K562 (cell line): ENCODE results near the gene ZNF407. TPM values are rescaled to one million over a fixed set of nuclear protein-coding genes. Genes with fewer than 3 reads are reported as not detected.

Source experiments
- ATAC-seq: fragments of 200-7000 bp; cut with Tn5 transposase; 3 replicates; pipeline ENCODE4 v1.9.1; 2020; ENCODE audit warnings: moderate library complexity
- BruUV-seq: library from RNA; stranded (reverse); fragments of 400-500 nt; replicated peaks from 2 replicates; lab custom pipeline; 2021; lab: Mats Ljungman, UMichigan
- CTCF ChIA-PET: fragments of 300-600 bp; formaldehyde crosslinking; extraction: SDS; loops from one replicate; lab custom pipeline; 2021; ENCODE audit warnings: low intra/inter-chr PET ratio; lab: Yijun Ruan, JAX
- POLR2A ChIA-PET: fragments of 300-600, 350-650 bp; sonication (Branson Sonifier 250); formaldehyde crosslinking; extraction: SDS; loops from one replicate; lab custom pipeline; 2021; ENCODE audit warnings: antibody characterized with exemption, inconsistent platforms; lab: Yijun Ruan, JAX
- DNase-seq, 4 experiments: peaks; one replicate each; pipeline versions ENCODE4 v3.0.0 to v3.0.0-alpha.2; 2011 to 2018; ENCODE audit warnings: low spot score in 3 of 4, mixed read lengths in 3 of 4; ENCODE audit errors: extremely low read depth in 1 of 4
- FAIRE-seq: peaks from 2 replicates; lab custom pipeline; 2011; peaks lifted over from hg19 to GRCh38; lab: Jason Lieb, UNC
- H2AFZ ChIP-seq: 2 replicates; pipeline ENCODE4 v1.6.0; 2011; ENCODE audit warnings: low read depth, low read length, control low read depth, inconsistent platforms
- H3K27ac ChIP-seq: fragments of 200-600 bp; 3 replicates; pipeline ENCODE4 v1.8.0; 2011; ENCODE audit warnings: low read depth, mild to moderate bottlenecking, control low read depth, inconsistent platforms, low read length, moderate library complexity, mixed read lengths; ENCODE audit errors: extremely low read depth
- H3K27me3 ChIP-seq, 2 experiments: fragments of 300-600 bp in 1 of 2; 2 replicates in 1 of 2; 3 replicates in 1 of 2; pipeline versions ENCODE4 v1.6.0 to v1.8.0; 2011; ENCODE audit warnings: inconsistent platforms in 2 of 2, low read length in 2 of 2, mild to moderate bottlenecking in 1 of 2, mixed read lengths in 1 of 2, moderate library complexity in 1 of 2; ENCODE audit not compliant: control insufficient read depth in 2 of 2, insufficient read depth in 2 of 2
- H3K36me3 ChIP-seq: fragments of 300-600 bp; 3 replicates; pipeline ENCODE4 v1.8.0; 2011; ENCODE audit warnings: mild to moderate bottlenecking, low read length, inconsistent platforms; ENCODE audit not compliant: control insufficient read depth, insufficient read depth
- H3K4me1 ChIP-seq, 2 experiments: fragments of 200-600 bp in 1 of 2; replicated peaks in 1 of 2; 2 replicates in 1 of 2; 3 replicates in 1 of 2; pipeline versions ENCODE4 v1.5.1 to v1.8.0; 2011; ENCODE audit warnings: inconsistent platforms in 2 of 2, low read length in 2 of 2, mild to moderate bottlenecking in 1 of 2, mixed read lengths in 1 of 2, moderate library complexity in 1 of 2; ENCODE audit not compliant: control insufficient read depth in 2 of 2, insufficient read depth in 2 of 2
- H3K4me2 ChIP-seq: 2 replicates; pipeline ENCODE4 v1.6.1; 2011; ENCODE audit warnings: low read length, control low read depth, inconsistent platforms, mixed read lengths; ENCODE audit not compliant: insufficient read depth
- H3K4me3 ChIP-seq: fragments of 200-600 bp; sonication (generic), shearing (Covaris generic); 2 replicates; pipeline ENCODE4 v1.5.1; 2016; ENCODE audit warnings: control low read depth, inconsistent platforms
- H3K79me2 ChIP-seq: fragments of 200-600 bp; 3 replicates; pipeline ENCODE4 v1.8.0; 2011; ENCODE audit warnings: low read length, inconsistent platforms; ENCODE audit not compliant: control insufficient read depth, insufficient read depth
- H3K9ac ChIP-seq, 2 experiments: 2 replicates each; pipeline versions ENCODE4 v1.6.0 to v1.6.1; 2011; ENCODE audit warnings: low read depth in 2 of 2, low read length in 2 of 2, control low read depth in 1 of 2, inconsistent platforms in 1 of 2, mild to moderate bottlenecking in 1 of 2, mixed read lengths in 1 of 2; ENCODE audit not compliant: insufficient read depth in 1 of 2
- H3K9me1 ChIP-seq: one replicate; pipeline ENCODE4 v1.6.0; 2011; ENCODE audit warnings: inconsistent platforms, mild to moderate bottlenecking, low read length, moderate library complexity; ENCODE audit not compliant: control insufficient read depth, insufficient read depth
- H3K9me3 ChIP-seq: replicated peaks from 2 replicates; pipeline ENCODE4 v1.5.1; 2011; ENCODE audit warnings: low read depth, low read length, inconsistent platforms; ENCODE audit not compliant: control insufficient read depth, insufficient read depth
- H4K20me1 ChIP-seq: replicated peaks from 2 replicates; pipeline ENCODE4 v1.6.1; 2011; ENCODE audit warnings: low read length, inconsistent platforms, mixed read lengths; ENCODE audit not compliant: control insufficient read depth, insufficient read depth
- ARID1B ChIP-seq: fragments of 450-650 bp; IDR thresholded peaks from 2 replicates; pipeline ENCODE4 v1.6.1; 2016; ENCODE audit warnings: antibody characterized with exemption, mild to moderate bottlenecking, inconsistent platforms
- CEBPG ChIP-seq, 3 experiments: fragments of 200-800 bp in 1 of 3; sonication (Bioruptor generic) in 1 of 3; sonication (generic) in 1 of 3; formaldehyde crosslinking in 1 of 3; IDR thresholded peaks in 2 of 3; conservative IDR thresholded peaks in 1 of 3; 2 replicates each; pipeline versions ENCODE4 v1.6.1 to v1.8.0; 2016 to 2022; ENCODE audit warnings: missing compliant biosample characterization in 2 of 3, missing genetic modification characterization in 2 of 3, mild to moderate bottlenecking in 1 of 3, missing genetic modification reagents in 1 of 3
- EWSR1 ChIP-seq: fragments of 450-650 bp; IDR thresholded peaks from 2 replicates; pipeline ENCODE4 v1.6.1; 2018; ENCODE audit warnings: borderline replicate concordance, mild to moderate bottlenecking, low read depth, moderate library complexity; ENCODE audit not compliant: partially characterized antibody
- LARP7 ChIP-seq: fragments of 450-650 bp; IDR thresholded peaks from 2 replicates; pipeline ENCODE4 v1.6.1; 2016
- NELFE ChIP-seq: IDR thresholded peaks from 2 replicates; pipeline ENCODE4 v1.6.1; 2011; ENCODE audit warnings: mild to moderate bottlenecking; ENCODE audit not compliant: insufficient read depth, insufficient read length
- POLR2G ChIP-seq: fragments of 200-400 bp; formaldehyde crosslinking; IDR thresholded peaks from 2 replicates; pipeline ENCODE4 v1.6.1; 2017; ENCODE audit warnings: low read depth, mild to moderate bottlenecking, antibody characterized with exemption, low read length, moderate library complexity
- SMAD2 ChIP-seq: fragments of 150-350 bp; IDR thresholded peaks from 2 replicates; pipeline ENCODE4 v1.6.1; 2014; ENCODE audit warnings: low read depth, mild to moderate bottlenecking, low read length
- WGBS: fragments of 100-300 bp; shearing (Covaris generic); methylation state at CpG from one replicate; pipeline ENCODE4 v1.1.6; 2016; ENCODE audit warnings: low coverage, mixed read lengths; ENCODE audit not compliant: insufficient coverage; ENCODE audit errors: missing lambda C conversion rate; 5-methylcytosine and 5-hydroxymethylcytosine counted together
- in situ Hi-C: fragments of 300-500 bp; cut with MboI; formaldehyde crosslinking; loops from 4 replicates; pipeline ENCODE4 v1.15.0; 2018; ENCODE audit warnings: inconsistent platforms, mixed read lengths
- intact Hi-C: fragments of 100-400 bp; cut with micrococcal nuclease; formaldehyde crosslinking; loops from 2 replicates; pipeline ENCODE4 v1.14.2; 2022
- polyA plus RNA-seq, 8 experiments: library from polyadenylated mRNA; depleted of rRNA in 4 of 8; stranded (reverse) in 5 of 8; unstranded in 3 of 8; fragments of >200 nt; fragmentation: Nextera tagmentation in 2 of 8; fragmentation: Illumina TruSeq in 1 of 8; extraction: Ambion mirVana in 2 of 8; extraction: Trizol in 1 of 8; gene quantifications; 2 replicates each; pipeline versions ENCODE4 v1.2.1 to v1.2.3, GENCODE V29; 2011 to 2014; ENCODE audit warnings: inconsistent platforms in 1 of 8, missing spikeins in 1 of 8
- total RNA-seq, 7 experiments: library from RNA; depleted of rRNA in 6 of 7; stranded (reverse); fragments of >200 nt in 6 of 7; fragmentation: Illumina TruSeq in 2 of 7; extraction: Trizol in 2 of 7; gene quantifications; 2 replicates each; pipeline versions ENCODE4 v1.2.1 to v1.2.3, GENCODE V29; 2011 to 2021; ENCODE audit warnings: low replicate concordance in 1 of 7
- TF ChIP-seq, protein P1 (sequence below): fragments of 450-650 bp; IDR thresholded peaks from 2 replicates; pipeline ENCODE4 v1.6.1; 2014; ENCODE audit warnings: low read depth, mild to moderate bottlenecking, moderate library complexity, borderline replicate concordance
- TF ChIP-seq, protein P2 (sequence below): sonication (generic); formaldehyde crosslinking; IDR thresholded peaks from 2 replicates; pipeline ENCODE4 v1.8.0; 2022; ENCODE audit warnings: missing genetic modification reagents, mild to moderate bottlenecking, borderline replicate concordance
- TF ChIP-seq, protein P3 (sequence below): sonication (generic); formaldehyde crosslinking; IDR thresholded peaks from 2 replicates; pipeline ENCODE4 v1.8.1; 2022; ENCODE audit warnings: missing genetic modification reagents

The ZNF407 gene
- total and polyA plus RNA-seq, 9 of the 15 experiments (the other 6 are each of a cell fraction or from before 2014, with no cell fraction given): 0.21 to 5.4 (median 2.3) TPM

DNA sequence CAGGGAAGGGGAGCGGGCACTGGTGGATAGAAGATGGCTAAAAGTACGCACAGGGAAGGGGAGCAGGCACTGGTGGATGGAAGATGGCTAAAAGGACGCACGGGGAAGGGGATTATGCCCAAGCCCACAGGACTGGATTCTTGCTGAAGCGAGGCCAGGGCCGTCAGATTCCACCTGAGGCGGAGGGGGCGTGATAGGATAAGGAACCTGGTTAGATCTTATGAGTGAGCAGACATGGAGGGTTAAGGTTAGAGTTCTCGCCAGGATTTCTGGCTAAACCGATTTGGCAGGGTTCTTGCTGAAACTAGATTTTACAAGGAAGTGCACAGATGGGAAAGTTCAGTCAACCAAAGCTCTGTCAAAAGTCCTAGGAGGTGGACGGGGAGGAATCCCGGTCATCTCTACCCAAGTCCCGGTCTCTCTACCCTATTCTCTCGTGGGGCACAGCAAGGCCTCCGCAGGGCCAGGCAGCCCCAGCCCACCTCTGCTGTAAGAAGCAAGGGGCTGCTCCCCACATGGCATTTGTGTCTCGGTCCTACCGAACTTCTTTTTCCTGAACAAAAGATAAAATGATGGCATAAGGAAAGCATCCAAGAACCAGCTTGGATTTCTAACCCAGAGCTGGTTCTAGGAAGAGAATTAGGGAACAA is 470.5 kb downstream of the ZNF407 start (continued):
- TF ChIP-seq, protein P1, sequence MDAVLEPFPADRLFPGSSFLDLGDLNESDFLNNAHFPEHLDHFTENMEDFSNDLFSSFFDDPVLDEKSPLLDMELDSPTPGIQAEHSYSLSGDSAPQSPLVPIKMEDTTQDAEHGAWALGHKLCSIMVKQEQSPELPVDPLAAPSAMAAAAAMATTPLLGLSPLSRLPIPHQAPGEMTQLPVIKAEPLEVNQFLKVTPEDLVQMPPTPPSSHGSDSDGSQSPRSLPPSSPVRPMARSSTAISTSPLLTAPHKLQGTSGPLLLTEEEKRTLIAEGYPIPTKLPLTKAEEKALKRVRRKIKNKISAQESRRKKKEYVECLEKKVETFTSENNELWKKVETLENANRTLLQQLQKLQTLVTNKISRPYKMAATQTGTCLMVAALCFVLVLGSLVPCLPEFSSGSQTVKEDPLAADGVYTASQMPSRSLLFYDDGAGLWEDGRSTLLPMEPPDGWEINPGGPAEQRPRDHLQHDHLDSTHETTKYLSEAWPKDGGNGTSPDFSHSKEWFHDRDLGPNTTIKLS: no peak
- TF ChIP-seq, protein P2, sequence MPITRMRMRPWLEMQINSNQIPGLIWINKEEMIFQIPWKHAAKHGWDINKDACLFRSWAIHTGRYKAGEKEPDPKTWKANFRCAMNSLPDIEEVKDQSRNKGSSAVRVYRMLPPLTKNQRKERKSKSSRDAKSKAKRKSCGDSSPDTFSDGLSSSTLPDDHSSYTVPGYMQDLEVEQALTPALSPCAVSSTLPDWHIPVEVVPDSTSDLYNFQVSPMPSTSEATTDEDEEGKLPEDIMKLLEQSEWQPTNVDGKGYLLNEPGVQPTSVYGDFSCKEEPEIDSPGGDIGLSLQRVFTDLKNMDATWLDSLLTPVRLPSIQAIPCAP: no peak
- TF ChIP-seq SMAD2 (no peak), ARID1B (no peak), NELFE (no peak)
- TF ChIP-seq, all 486 proteins: peak for 0

DNA sequence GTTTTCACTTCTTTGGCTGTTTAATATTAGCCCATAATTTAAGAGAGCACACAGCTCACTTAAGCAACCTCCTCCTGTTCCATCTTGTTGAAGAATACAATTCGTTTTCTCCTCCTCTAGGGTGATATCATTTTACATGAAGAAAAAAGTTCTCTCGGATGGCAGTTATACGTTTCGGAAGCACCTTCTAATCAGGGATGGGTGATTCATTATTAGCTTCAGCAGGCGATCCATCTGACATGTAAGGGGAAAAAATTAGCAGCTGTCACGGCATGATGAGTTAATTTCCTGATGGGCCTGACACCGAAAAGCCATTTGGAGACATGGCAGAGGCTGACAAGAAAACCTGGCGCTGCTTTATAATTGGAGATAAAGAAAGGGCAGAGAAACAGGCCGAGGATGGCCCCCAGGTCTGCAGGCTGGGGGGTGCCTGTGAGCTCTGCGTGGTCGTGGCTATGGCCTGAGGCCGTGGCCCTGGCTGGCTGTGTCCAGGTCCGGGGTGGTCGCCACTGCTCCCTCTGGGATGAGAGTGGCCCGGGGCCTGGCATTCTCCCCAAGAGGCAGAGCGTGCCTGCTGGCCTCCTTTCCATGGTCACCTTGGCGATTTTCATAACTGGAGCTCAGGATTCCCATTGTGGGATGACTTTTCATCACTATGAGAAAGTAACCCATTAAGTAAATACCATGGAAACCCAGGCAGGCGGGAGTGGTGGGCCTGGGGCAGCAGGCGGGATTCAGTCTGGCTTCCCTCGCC is 471.2 kb downstream of the ZNF407 start:
- H3K79me2 ChIP-seq: no peaks in the 10 kb centered on the region
- ChIA-PET CTCF (no interaction called here), POLR2A (no interaction called here)
- H3K27me3 ChIP-seq: peaks cover 0 to 52% of the 10 kb centered on the region in 2 experiments; a peak in 2 of 5 replicates
- H3K36me3 ChIP-seq: no peaks in the 10 kb centered on the region
- no peaks in the 10 kb centered on the region for H3K9me1 ChIP-seq
- intact Hi-C loops: no loop called here
- no peak overlapping the region for H2AFZ ChIP-seq
- no peak overlapping the region for H3K9ac ChIP-seq
- no peak for FAIRE-seq
- H3K4me1 ChIP-seq: no peaks in the 10 kb centered on the region
- no TSS peak for BruUV-seq
- TF ChIP-seq POLR2G (no peak), EWSR1 (no peak), CEBPG (CRISPR knock-in tag; IDR thresholded peaks at IDR 0.05) (no peak), CEBPG (tag; conservative IDR thresholded peaks at IDR 0.05 in 1 of 2, IDR thresholded peaks at IDR 0.05 in 1 of 2) (no peak), LARP7 (no peak)
- TF ChIP-seq, protein P3, sequence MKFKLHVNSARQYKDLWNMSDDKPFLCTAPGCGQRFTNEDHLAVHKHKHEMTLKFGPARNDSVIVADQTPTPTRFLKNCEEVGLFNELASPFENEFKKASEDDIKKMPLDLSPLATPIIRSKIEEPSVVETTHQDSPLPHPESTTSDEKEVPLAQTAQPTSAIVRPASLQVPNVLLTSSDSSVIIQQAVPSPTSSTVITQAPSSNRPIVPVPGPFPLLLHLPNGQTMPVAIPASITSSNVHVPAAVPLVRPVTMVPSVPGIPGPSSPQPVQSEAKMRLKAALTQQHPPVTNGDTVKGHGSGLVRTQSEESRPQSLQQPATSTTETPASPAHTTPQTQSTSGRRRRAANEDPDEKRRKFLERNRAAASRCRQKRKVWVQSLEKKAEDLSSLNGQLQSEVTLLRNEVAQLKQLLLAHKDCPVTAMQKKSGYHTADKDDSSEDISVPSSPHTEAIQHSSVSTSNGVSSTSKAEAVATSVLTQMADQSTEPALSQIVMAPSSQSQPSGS (CRISPR knock-in tag): no peak
- in situ Hi-C loops: no loop called here
- DNase-seq: no peak
- no peak for ATAC-seq
- no peak overlapping the region for H3K27ac ChIP-seq
- 15% methylated on average over 13 of the region's 20 CpGs for WGBS
- no peaks in the 10 kb centered on the region for H3K9me3 ChIP-seq
- H4K20me1 ChIP-seq: no peaks in the 10 kb centered on the region
- H3K4me2 ChIP-seq: no peak overlapping the region
- no peak overlapping the region for H3K4me3 ChIP-seq
